GM23248 (cell line): ENCODE data around the gene CLRN1. TPM values are rescaled to one million over a fixed set of nuclear protein-coding genes. Genes with fewer than 3 reads are reported as not detected.

Source experiments
- DNase-seq: peaks from one replicate; pipeline ENCODE4 v3.0.0-alpha.2; 2015
- H2AFZ ChIP-seq: fragments of 200-600 bp; sonication (generic); 2 replicates; pipeline ENCODE4 v1.6.1; 2016; ENCODE audit warnings: antibody characterized with exemption
- H3F3A ChIP-seq: fragments of 200-600 bp; sonication (generic); 2 replicates; pipeline ENCODE4 v1.6.1; 2016; ENCODE audit warnings: mild to moderate bottlenecking, antibody characterized with exemption, mixed run types; ENCODE audit not compliant: insufficient read depth
- H3K27ac ChIP-seq: fragments of 200-600 bp; sonication (generic); 2 replicates; pipeline ENCODE4 v1.5.1; 2016; ENCODE audit warnings: mild to moderate bottlenecking
- H3K27me3 ChIP-seq: fragments of 200-600 bp; sonication (generic); replicated peaks from 2 replicates; pipeline ENCODE4 v1.6.1; 2016; ENCODE audit warnings: mild to moderate bottlenecking; ENCODE audit not compliant: insufficient read depth
- H3K36me3 ChIP-seq: fragments of 200-600 bp; sonication (generic); 2 replicates; pipeline ENCODE4 v1.6.1; 2016; ENCODE audit warnings: low read depth, mild to moderate bottlenecking
- H3K4me1 ChIP-seq: fragments of 200-600 bp; sonication (generic); 2 replicates; pipeline ENCODE4 v1.6.1; 2016; ENCODE audit warnings: mild to moderate bottlenecking; ENCODE audit not compliant: insufficient read depth
- H3K4me2 ChIP-seq: fragments of 200-600 bp; sonication (generic); one replicate; pipeline ENCODE4 v1.6.1; 2016; ENCODE audit warnings: mild to moderate bottlenecking; ENCODE audit not compliant: unreplicated experiment
- H3K4me3 ChIP-seq: fragments of 200-600 bp; sonication (generic); 2 replicates; pipeline ENCODE4 v1.5.1; 2016; ENCODE audit warnings: mild to moderate bottlenecking
- H3K79me2 ChIP-seq: fragments of 200-600 bp; sonication (generic); 2 replicates; pipeline ENCODE4 v1.6.1; 2016; ENCODE audit warnings: mild to moderate bottlenecking; ENCODE audit not compliant: insufficient read depth
- H3K9ac ChIP-seq: fragments of 200-600 bp; sonication (generic); 2 replicates; pipeline ENCODE4 v1.6.1; 2016; ENCODE audit warnings: mild to moderate bottlenecking
- H3K9me2 ChIP-seq: fragments of 200-600 bp; sonication (generic); 2 replicates; pipeline ENCODE4 v1.6.1; 2016; ENCODE audit warnings: mixed run types, mild to moderate bottlenecking, moderate library complexity; ENCODE audit not compliant: insufficient read depth
- H3K9me3 ChIP-seq: fragments of 200-600 bp; sonication (generic); one replicate; pipeline ENCODE4 v1.6.1; 2017; ENCODE audit warnings: low read depth
- H4K20me1 ChIP-seq: fragments of 200-600 bp; sonication (generic); 2 replicates; pipeline ENCODE4 v1.6.0; 2016; ENCODE audit not compliant: insufficient read depth
- EZH2 ChIP-seq: fragments of 200-600 bp; sonication (generic); IDR thresholded peaks from 2 replicates; pipeline ENCODE4 v1.6.1; 2018; ENCODE audit warnings: antibody characterized with exemption, mild to moderate bottlenecking; ENCODE audit not compliant: insufficient read depth, poor library complexity, severe bottlenecking
- EZH2phosphoT487 ChIP-seq: fragments of 200-600 bp; sonication (generic); IDR thresholded peaks from 2 replicates; pipeline ENCODE4 v1.6.1; 2018; ENCODE audit warnings: antibody characterized with exemption, moderate library complexity, mild to moderate bottlenecking, low read depth; ENCODE audit not compliant: insufficient read depth
- WGBS, 2 experiments: methylation state at CpG; one replicate each; pipeline ENCODE4 v1.1.6; 2015 to 2017; ENCODE audit warnings: low lambda C conversion rate in 2 of 2, low coverage in 1 of 2; ENCODE audit errors: missing lambda C conversion rate in 2 of 2; 5-methylcytosine and 5-hydroxymethylcytosine counted together
- in situ Hi-C: fragments of 300-500 bp; cut with MboI; formaldehyde crosslinking; loops from 2 replicates; pipeline ENCODE4 v1.15.0; 2020
- polyA plus RNA-seq: library from polyadenylated mRNA; unstranded; fragments of >200 nt; fragmentation: Nextera tagmentation; extraction: Ambion mirVana; gene quantifications from 2 replicates; pipeline ENCODE4 v1.2.1, GENCODE V29; 2016
- total RNA-seq: library from RNA; depleted of rRNA; stranded (reverse); fragments of >200 nt; shearing (Covaris generic); gene quantifications from 2 replicates; pipeline ENCODE4 v1.2.3, GENCODE V29; 2014

The CLRN1 gene
- total and polyA plus RNA-seq, 2 experiments from 2014 or later: not detected

- Histone ChIP-seq H3K79me2 (no peaks in the 10 kb centered on the region), H2AFZ (no peak overlapping the region), H3K9ac (no peak overlapping the region), H3K9me2 (no peaks in the 10 kb centered on the region), H3K4me1 (no peaks in the 10 kb centered on the region), H3K27me3 (peaks cover 29% of the 10 kb centered on the region), H3K4me2 (no peak overlapping the region), H3K9me3 (no peaks in the 10 kb centered on the region), H3F3A (no peaks in the 10 kb centered on the region), H3K4me3 (no peak overlapping the region), H4K20me1 (no peaks in the 10 kb centered on the region), H3K36me3 (no peaks in the 10 kb centered on the region), H3K27ac (no peak overlapping the region)
- no peak for DNase-seq
- in situ Hi-C loops: no loop called here
- WGBS, 2 experiments: 31 to 32% methylated on average over 3 of the region's 3 CpGs
- no peak for TF ChIP-seq EZH2phosphoT487
- TF ChIP-seq EZH2: no peak
Observed at GRCh38 chr3:150898046-150898754, 74.3 kb downstream of the CLRN1 start.

GRCh38 chr3:150897592-150897991, 74.9 kb downstream of the CLRN1 start:
- TF ChIP-seq EZH2 (no peak), EZH2phosphoT487 (no peak)
- Histone ChIP-seq H2AFZ (no peak overlapping the region), H3K79me2 (no peaks in the 10 kb centered on the region), H3K9ac (no peak overlapping the region), H3K4me2 (no peak overlapping the region), H3F3A (no peaks in the 10 kb centered on the region), H3K9me2 (no peaks in the 10 kb centered on the region), H3K27ac (no peak overlapping the region), H3K36me3 (no peaks in the 10 kb centered on the region), H3K4me3 (no peak overlapping the region), H3K27me3 (peaks cover 24% of the 10 kb centered on the region), H4K20me1 (no peaks in the 10 kb centered on the region), H3K4me1 (no peaks in the 10 kb centered on the region), H3K9me3 (no peaks in the 10 kb centered on the region)
- WGBS, 2 experiments: 64 to 68% methylated on average over 3 of the region's 3 CpGs
- DNase-seq: no peak
- in situ Hi-C loops: no loop called here

DNA sequence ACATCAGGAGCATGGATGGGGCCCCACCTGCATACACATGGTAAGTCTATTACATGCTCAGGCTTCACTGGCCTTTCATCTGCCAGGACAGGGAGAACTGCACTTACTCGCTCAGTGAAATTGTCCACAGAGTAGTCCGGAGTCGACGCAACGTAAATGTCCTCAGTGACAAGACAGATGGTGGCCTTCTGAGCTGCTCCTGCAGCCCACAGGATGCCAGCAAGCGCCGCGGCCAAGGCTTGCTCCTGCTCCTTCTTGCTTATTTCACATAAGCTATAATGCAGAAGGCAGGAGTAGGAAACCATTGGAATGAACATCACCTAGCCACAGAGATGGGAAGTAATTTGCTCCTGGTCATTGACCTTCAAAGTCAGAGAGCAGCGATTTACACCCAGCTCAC, 81.7 kb downstream of the CLRN1 start:
- H3K4me3 ChIP-seq: no peak overlapping the region
- no peaks in the 10 kb centered on the region for H3K9me3 ChIP-seq
- H3K4me1 ChIP-seq: no peaks in the 10 kb centered on the region
- no peak overlapping the region for H2AFZ ChIP-seq
- no peaks in the 10 kb centered on the region for H3F3A ChIP-seq
- peaks cover 8% of the 10 kb centered on the region; the same call in 1 of the 2 replicates for H3K27me3 ChIP-seq
- 83 to 85% methylated on average over 6 to 9 of the region's 9 CpGs for WGBS, 2 experiments
- no peak overlapping the region for H3K27ac ChIP-seq
- no peaks in the 10 kb centered on the region for H4K20me1 ChIP-seq
- no peaks in the 10 kb centered on the region for H3K9me2 ChIP-seq
- no peak overlapping the region for H3K4me2 ChIP-seq
- no peaks in the 10 kb centered on the region for H3K36me3 ChIP-seq
- no peaks in the 10 kb centered on the region for H3K79me2 ChIP-seq
- in situ Hi-C loops: no loop called here
- TF ChIP-seq EZH2 (no peak), EZH2phosphoT487 (no peak)
- no peak overlapping the region for H3K9ac ChIP-seq
- DNase-seq: no peak

DNA sequence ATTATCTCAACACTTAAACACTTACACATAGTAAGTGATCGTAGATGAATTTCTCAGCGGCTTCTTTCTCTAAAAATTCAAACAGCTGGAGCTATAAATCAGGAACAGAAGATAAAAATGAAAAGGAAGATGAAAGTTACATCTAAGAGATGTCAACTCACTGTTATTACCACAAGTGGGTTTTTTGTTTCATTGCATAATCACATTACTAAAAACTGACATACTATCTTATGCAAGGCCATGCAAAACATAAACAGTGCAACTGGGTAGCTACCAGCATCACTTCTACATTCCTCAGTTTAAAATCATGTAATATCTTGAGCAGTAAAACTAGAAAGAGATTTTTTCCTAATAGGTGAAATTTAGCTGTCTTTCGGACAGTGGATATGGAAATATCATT, 82.2 kb downstream of the CLRN1 start:
- Histone ChIP-seq H4K20me1 (no peaks in the 10 kb centered on the region), H3K9ac (no peak overlapping the region), H3K9me3 (no peaks in the 10 kb centered on the region), H3K27ac (0 out of 2 replicates have a peak overlapping the region, but pooled peaks have one; percentile 11), H3K4me1 (no peaks in the 10 kb centered on the region), H3K79me2 (no peaks in the 10 kb centered on the region), H3F3A (no peaks in the 10 kb centered on the region), H3K9me2 (no peaks in the 10 kb centered on the region), H3K36me3 (no peaks in the 10 kb centered on the region), H3K27me3 (peaks cover 7% of the 10 kb centered on the region; the same call in 1 of the 2 replicates), H2AFZ (no peak overlapping the region), H3K4me3 (no peak overlapping the region), H3K4me2 (no peak overlapping the region)
- in situ Hi-C loops: no loop called here
- 54 to 80% methylated on average over 3 of the region's 3 CpGs for WGBS, 2 experiments
- peak; percentile 59 for DNase-seq
- TF ChIP-seq EZH2 (no peak), EZH2phosphoT487 (no peak)
